Amygdala (tissue), 56 donors: Measurements from ENCODE around the gene ATCAY.
"Not testable (repeated sequence)": the region's sequence is repeated elsewhere in the genome, so short reads cannot be mapped to it uniquely, and the experiment has no call there.

Source experiments
- DNase-seq, 56 donors: peaks; one replicate each; lab custom pipeline; 2025; lab: John Stamatoyannopoulos, UW

The ATCAY gene

DNA sequence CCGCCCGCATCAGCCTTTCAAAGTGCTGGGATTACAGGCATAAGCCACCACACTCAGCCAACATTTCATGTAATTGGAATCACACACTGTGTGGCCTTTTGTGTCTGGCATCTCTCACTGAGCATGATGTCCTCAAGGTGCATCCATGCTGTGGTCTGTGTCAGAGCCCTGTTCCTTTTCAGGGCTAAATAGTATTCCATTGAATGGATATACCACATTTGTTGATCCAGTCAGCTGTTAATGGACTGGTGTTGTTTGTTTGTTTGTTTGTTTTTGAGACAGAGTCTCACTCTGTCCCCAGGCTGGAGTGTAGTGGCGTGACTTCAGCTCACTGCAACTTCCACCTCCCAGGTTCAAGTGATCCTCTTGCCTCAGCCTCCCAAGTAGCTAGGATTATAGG is 17.9 kb downstream of the ATCAY start:
- no peak for DNase-seq

DNA sequence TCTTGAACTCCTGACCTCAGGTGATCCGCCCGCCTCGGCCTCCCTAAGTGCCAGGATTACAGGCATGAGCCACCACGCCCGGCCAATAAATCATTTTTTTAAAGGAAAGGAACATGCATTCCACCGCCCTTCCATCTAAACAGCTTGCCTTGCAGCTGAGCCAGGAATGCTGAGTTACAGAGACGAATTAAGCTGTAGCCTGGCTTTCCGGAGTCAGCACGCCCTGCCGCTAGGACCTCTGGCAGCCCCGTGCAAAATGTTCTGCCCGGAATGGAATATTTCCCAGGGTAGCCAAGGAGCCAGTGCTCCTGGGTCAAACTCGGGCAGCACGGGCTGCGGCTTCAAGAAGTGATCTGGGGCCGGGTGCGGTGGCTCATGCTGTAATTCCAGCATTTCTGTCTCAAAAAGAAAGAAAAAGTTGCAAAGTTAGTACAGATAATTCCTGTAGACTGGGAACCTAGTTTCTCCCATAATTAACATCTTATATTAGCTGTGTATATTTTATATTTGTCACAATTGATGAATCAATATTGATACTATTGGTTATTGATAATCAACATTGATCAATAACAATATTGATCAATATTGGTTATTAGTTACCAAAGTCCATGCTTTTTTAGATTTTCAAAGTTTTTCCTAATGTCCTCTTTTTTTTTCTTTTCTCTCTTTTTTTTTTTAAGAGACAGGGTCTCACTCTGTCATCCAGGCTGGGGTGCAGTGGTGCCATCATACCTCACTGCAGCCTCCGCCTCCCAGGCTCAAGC is 19.2 kb downstream of the ATCAY start:
- no peak for DNase-seq

DNA sequence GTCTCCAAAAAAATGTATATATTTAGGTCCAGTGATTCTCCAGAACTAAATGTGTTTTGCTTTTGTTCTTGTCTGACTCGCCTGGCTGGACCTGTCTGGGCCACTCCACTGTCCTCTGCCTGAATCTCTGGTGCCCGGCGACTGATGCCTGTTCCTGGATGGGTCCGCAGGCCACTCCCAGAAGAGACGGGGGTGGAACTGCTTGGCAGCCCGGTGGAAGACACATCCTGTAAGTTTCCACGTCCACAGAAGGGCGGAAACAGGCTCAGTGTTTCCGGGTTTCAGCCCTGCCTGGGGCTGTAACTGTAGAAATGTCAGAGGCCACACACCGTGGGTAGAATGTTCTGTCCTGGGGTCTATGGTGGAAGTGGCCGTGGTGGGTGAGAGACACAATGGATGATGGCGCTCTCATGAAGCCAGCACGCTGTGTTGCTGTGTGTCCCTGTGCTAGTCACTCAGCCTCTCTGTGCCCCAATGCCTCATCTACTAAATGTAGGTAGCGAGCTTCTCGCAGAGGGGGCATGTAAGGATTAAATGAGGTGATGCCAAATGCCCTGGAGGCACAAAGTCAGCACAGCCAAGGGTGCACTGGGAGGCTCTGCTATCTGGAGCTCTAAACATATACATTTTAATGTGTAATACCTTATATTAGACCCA is 22.0 kb downstream of the ATCAY start:
- DNase-seq = no peak

DNA sequence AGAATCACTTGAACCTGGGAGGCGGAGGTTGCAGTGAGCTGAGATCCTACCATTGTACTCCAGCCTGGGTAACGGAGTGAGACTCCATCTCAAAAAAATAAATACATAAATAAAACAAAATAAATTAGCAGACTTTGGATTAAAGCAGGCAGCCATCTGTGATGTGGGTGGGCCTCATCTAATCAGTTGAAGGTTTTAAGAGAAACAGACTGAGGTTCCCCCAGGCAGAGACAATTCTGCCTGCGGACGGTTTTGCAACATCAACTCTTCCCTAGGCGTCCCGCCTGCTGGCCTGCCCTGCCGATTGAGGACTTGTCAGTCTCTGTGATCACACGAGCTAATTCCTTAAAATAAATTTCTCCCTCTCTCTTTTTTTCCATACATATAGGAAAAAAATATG is 23.7 kb downstream of the ATCAY start:
- DNase-seq = no peak

DNA sequence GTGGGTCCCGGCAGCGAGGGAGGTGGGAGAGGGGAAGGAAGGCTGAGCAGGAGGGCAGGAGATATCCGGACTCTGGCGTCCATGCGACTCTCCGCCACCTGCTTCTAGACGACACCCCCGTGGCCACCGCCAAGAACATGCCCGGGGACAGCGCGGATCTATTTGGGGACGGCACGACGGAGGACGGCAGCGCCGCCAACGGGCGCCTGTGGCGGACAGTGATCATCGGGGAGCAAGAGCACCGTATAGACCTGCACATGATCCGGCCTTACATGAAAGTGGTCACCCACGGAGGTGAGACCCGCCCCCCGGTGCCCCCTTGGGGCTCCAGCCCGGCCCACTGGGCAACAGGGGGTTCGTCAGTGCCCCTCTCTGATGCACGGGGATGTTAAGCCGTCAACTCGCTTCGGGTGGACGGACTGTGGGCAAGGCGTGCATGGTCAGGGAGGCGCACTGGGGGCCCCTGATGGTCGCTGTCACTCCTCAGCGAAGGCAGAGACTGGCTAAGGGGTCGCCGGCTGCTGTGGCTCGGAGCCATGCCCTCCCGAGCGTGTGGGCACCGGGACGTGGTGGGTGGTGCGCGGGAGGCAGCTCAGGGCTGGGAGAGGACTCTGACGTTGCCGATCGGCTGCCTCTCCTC is 27.3 kb downstream of the ATCAY start:
- DNase-seq = no peak

DNA sequence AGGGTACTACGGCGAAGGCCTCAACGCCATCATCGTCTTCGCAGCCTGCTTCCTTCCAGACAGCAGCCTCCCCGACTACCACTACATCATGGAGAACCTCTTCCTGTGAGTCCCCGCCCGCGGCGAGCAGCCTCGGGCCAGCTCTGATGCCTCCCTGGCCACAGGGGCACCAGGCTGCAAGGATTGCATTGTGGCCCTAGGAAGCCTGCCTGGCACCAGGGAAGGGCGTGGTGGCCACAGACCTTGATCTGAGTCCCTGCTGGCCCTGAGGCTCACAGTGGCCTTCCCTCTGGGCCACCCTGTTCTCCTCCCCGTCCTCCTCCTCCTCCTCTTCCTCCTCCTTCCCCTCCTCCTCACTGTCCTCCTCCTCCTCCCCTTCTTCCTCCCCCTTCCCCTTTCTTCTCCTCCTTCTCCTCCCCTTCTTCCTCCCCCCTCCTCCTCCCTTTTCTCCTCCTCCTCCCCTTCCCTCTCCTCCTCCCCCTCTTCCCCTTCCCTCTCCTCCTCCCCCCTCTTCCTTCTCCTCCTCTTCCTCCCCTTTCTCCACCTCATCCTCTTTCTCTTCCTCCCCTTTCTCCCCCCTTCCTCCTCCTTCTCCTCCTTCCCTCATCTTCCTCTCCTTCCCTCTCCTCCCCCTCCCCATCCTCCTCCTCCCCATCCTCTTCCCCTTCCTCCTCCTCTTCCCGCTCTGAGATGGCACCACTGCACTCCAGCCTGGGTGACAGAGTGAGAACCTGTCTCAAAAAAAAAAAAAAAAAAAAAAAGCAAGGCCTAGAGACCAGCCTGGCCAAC is 28.0 kb downstream of the ATCAY start:
- no peak for DNase-seq

DNA sequence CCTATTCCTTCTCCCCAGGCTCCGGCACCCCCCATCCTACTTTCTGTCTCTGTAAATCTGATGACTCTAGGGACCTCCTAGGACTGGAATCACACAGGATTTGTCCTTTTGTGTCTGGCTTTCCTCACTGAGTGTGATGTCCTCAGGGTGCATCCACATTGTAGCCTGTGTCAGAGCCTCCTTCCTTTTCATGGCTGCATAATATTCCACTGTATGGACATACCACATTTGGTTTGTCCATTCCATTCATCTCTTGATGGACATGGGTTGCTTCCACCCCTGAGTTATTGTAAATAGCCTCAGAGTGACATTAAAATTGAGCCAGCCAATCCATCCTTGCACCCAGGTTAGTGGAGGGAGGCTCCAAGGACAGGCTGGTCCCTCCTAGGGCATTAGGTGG is 29.6 kb downstream of the ATCAY start:
- DNase-seq = no peak

DNA sequence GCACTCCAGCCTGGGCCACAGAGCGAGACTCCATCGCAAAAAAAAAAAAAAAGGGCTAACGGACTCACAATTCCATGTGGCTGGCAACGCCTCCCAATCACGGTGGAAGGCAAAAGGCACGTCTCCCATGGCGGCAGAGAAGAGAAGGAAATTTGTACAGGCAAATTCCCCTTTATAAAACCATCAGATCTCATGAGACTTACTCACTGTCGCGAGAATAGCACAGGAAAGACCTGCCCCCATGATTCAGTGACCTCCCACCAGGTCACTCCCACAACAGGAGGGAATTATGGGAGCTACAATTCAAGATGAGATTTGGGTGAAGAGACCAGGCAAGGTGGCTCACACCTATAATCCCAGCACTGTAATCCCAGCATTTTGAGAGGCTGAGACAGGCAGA is 33.7 kb downstream of the ATCAY start:
- DNase-seq = no peak

DNA sequence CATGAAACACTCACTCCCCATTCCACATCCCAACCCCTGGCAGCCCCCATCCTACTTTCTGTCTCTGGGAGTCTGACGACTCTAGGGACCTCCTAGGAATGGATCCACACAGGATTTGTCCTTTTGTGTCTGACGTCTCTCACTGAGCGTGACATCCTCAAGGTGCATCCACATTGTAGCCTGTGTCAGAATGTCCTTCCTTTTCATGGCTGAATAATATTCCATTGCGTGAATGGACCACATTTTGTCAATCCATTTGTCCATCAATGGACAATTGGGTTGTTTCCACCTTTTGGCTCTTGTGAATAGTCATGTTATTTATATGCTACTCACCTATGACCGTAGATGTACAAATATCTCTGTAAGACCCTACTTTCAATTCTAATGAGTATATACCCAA is 35.5 kb downstream of the ATCAY start:
- DNase-seq = no peak

DNA sequence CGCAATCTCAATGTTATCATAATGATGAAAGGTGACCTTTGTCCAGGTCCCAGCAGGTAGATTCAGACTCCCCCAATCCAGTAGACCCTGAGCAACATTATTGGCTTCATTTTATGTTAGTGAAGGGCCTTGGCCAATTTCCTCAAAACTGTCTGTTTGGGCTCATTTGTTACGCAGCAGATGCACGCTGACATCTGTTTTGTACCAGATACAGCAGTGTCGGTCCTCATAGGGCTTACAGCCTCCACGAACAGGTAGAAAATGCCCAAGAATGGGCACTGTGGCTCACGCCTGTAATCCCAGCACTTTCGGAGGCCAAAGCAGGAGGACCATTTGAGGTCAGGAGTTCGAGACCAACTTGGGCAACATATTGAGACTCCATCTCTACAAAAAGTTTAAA is 39.3 kb downstream of the ATCAY start:
- no peak for DNase-seq

DNA sequence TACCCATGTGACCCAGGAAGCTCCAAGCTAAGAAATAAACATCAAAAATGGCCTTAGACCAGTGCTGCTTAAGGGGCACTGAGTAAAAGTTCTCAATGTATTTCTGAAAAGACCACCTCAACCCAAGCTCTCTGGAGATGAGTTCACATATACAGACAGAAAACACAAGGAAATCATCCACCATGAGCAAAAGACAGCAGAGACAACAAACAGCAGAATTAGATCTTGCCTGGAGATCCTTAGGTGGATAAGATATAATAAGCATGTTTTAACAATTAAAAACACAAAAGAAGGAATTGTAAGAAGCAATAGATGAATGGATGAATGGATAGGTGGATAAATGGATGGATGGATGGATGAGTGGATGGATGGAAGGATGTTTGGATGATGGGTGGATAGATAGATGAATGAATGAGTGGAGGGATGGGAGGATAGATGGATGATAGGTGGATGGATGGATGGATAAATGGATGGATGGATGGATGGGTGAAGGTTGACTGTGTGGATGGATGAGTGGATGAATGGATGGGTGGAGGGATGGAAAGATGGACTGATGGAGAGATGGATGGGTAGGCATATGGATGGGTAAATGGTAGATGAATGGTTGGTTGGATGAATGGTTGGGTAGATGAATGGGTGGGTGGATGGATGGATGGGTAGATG is 42.7 kb downstream of the ATCAY start:
- DNase-seq = no peak

DNA sequence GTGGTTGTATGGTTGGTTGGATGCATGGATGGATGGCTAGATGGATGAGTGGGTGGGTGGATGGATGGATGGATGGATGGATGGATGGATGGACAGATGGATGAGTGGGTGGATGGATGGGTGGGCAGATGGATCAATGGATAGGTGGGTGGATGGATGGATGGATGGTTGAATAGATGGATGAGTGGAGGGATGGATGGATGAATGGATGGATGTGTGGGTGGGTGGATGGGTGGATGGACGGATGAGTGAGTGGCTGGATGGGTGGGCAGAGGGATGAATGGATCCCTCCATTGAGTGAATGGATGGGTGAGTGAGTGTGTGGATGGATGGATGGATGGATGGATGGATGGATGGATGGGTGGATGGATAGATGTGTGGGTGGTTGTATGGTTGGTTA is 43.4 kb downstream of the ATCAY start:
- no peak for DNase-seq

DNA sequence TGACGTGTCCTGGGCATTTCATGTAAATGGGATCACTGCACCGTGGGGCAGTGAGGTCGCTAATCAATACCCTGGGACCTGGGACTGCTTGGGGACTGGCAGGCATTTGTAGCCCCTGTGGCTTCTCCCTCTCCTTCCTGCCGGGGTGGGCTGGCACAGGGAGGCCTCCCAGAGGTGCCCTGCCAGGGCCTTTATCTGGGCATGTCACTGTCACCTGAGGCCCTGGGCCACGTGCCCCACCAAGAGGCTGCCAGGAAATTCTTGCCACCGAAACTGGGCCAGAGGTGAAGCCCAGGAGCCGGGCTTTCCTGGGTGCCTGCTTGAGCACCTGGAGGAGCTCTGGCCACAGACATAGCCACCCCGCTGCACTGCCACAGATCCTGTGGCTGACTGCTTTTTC is 50.6 kb downstream of the ATCAY start:
- no peak for DNase-seq

DNA sequence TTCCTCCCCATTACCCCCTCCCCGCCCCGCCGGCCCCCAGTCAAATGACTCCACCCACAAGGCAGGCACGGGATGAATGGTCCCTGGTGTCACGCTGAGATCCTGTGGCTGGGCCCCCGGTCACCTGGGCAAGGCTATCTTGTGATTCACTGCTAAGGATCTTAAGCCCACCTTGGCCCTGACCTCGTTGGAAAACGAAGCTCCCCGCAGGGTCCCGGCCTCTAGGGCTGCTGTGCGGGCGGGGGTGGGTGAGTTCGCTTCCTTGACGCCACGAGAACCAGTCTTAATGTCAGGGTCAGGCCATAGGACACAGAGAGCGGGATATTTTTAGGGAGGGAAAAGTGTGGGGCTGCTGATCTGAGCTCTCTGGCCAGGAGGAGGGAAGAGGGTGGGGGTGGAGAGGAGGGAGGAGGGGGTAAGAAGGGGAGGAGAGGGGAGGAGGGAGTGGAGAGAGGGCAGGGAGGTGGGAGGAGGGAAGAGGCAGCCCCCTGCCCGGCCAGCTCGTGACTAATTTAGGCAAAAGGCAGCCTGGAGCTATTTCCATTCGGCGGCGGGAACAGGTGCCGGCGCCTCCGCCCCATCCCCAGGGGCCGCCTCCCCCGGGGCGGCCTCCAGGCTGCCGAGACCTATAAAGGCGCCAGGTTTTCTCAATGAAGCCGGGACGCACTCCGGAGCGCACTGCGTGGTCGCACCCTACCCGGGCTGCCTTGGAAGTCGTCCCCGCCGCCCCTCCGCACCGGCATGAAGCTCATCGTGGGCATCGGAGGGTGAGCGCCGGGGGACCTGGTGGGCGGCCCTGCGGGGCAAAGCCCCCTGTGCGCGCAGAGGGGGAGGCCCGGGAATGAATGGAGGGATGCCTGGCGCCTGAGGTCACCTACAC is 52.7 kb downstream of the ATCAY start, which contains the start of gene NMRK2:
Gene NMRK2 (plus strand): TSS at position 139 of the 880 bp plus-strand sequence. CDS start 603 bp downstream, at position 742.
- peak in 1 of 56 donors; percentile 31 for DNase-seq

DNA sequence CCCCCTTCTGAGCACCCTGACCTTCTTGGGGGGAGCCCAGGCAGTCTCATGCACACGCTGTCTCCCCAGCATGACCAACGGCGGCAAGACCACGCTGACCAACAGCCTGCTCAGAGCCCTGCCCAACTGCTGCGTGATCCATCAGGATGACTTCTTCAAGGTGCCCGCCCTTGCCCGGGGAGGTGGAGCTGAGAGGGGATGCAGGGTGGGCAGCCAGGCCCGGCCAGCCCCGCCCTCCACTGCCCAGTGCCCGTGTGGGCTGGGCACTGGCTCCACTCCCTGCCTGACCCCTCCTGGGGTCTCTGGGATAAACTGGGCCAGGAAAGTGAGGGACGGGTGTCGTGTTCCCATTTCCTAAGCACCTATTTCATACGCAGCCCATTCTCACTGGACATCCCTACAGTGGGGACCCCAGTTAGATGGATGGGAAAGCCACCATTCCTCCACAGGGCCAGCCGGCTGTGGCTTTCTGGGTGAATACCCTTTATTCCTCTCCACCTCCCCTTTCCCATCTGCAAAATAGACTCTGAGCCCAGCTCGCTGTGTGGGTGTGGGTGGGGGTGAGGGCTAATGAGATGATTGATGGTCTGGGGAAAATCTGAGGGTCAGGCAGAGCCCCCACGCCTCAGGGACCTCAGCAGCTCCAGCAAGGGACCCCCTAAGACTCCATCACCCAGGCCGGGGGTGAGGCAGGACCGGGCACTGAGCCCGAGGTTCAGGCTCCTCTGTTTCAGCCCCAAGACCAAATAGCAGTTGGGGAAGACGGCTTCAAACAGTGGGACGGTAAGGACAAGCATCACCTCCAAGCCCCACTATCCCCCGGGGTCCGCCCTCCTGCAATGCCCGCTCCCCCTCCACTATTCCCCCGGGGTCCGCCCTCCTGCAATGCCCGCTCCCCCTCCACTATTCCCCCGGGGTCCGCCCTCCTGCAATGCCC is 56.3 kb downstream of the ATCAY start:
- DNase-seq = no peak

DNA sequence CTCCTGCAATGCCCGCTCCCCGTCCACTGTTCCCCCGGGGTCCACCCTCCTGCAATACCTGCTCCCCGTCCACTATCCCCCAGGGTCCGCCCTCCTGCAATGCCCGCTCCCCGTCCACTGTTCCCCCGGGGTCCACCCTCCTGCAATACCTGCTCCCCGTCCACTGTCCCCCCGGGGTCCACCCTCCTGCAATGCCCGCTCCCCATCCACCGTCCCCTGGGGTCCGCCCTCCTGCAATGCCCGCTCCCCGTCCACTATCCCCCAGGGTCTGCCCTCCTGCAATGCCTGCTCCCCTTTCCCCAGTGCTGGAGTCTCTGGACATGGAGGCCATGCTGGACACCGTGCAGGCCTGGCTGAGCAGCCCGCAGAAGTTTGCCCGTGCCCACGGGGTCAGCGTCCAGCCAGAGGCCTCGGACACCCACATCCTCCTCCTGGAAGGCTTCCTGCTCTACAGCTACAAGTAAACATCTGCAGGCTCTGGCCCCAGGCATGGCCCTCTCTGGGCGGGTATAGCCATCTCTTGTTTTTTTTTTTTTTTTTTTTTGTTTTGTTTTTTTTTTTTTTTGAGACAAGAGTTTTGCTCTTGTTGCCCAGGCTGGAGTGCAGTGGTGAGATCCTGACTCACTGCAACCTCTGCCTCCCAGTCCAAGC is 57.9 kb downstream of the ATCAY start:
- DNase-seq = not testable (repeated sequence)

DNA sequence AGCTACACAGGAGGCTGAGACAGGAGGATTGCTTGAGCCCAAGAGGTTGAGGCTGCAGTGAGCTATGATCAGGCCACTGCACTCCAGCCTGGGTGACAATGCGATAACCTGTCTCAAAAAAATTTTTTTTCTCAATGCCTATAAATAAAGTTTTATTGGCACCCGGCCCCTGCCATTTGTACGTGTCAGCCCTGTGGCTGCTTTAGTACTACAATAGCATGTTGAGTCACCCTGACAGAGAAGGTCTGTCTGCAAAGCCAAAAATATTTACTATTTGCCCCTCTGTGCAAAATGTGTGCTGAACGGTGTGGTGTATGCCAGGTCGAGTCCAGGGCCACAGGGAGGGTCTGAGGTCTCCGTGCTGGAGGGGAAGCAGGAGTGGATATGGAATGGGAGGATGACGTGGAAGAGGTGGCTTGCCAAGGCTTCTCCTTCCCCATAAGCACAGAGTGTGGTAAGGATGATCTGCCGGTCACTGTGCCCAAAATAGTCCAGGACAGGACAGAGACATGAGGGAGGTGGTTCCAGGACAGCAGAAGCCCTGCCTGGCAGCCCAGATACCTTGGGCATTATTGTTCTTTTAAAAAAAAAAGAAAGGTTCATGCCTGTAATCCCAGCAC is 62.4 kb downstream of the ATCAY start:
- DNase-seq = no peak
